SU-DHL-6 (cell line): ENCODE data around the gene BRD4.

Experiments used
- H2AFZ ChIP-seq: fragments of 200-600 bp; sonication (generic); 2 replicates; pipeline ENCODE4 v1.6.1; 2014; ENCODE audit warnings: low read depth, mild to moderate bottlenecking, moderate library complexity, mixed read lengths, antibody characterized with exemption, low read length; ENCODE audit not compliant: severe bottlenecking
- H3F3A ChIP-seq: fragments of 200-600 bp; shearing (Covaris generic); 2 replicates; pipeline ENCODE4 v1.6.0; 2016; ENCODE audit warnings: antibody characterized with exemption, mild to moderate bottlenecking; ENCODE audit not compliant: insufficient read depth
- H3K27ac ChIP-seq: fragments of 200-600 bp; sonication (generic); 2 replicates; pipeline ENCODE4 v1.5.1; 2016; ENCODE audit warnings: low read depth, mild to moderate bottlenecking, low read length, moderate library complexity, mixed read lengths
- H3K27me3 ChIP-seq: fragments of 200-600 bp; sonication (generic), shearing (Covaris generic); 2 replicates; pipeline ENCODE4 v1.6.0; 2014; ENCODE audit warnings: mild to moderate bottlenecking, low read length
- H3K36me3 ChIP-seq: fragments of 200-600 bp; sonication (generic); 2 replicates; pipeline ENCODE4 v1.6.1; 2014; ENCODE audit warnings: mild to moderate bottlenecking, low read length, mixed read lengths
- H3K4me2 ChIP-seq: fragments of 300-600, 200-600 bp; shearing (Covaris generic), sonication (generic); 2 replicates; pipeline ENCODE4 v1.6.0; 2014; ENCODE audit warnings: low read length, low read depth, mild to moderate bottlenecking; ENCODE audit not compliant: poor library complexity, severe bottlenecking
- H3K4me3 ChIP-seq: fragments of 200-600 bp; sonication (generic); 2 replicates; pipeline ENCODE4 v1.5.1; 2014; ENCODE audit warnings: antibody characterized with exemption, low read length, mild to moderate bottlenecking, mixed read lengths; ENCODE audit not compliant: insufficient read depth, poor library complexity, severe bottlenecking
- H3K79me2 ChIP-seq: fragments of 200-600 bp; sonication (generic); 2 replicates; pipeline ENCODE4 v1.6.1; 2014; ENCODE audit warnings: mild to moderate bottlenecking, low read length, moderate library complexity; ENCODE audit not compliant: insufficient read depth
- H3K9ac ChIP-seq: fragments of 200-600 bp; sonication (generic); 2 replicates; pipeline ENCODE4 v1.7.0; 2014; ENCODE audit warnings: mild to moderate bottlenecking, low read length
- H3K9me2 ChIP-seq: fragments of 200-600 bp; sonication (generic); replicated peaks from 2 replicates; pipeline ENCODE4 v1.6.1; 2014; ENCODE audit warnings: low read length; ENCODE audit not compliant: insufficient read depth
- H3K9me3 ChIP-seq: fragments of 200-600 bp; sonication (generic); 2 replicates; pipeline ENCODE4 v1.6.1; 2014; ENCODE audit warnings: low read length, mixed read lengths; ENCODE audit not compliant: insufficient read depth
- H4K20me1 ChIP-seq: fragments of 200-600 bp; sonication (generic); 2 replicates; pipeline ENCODE4 v1.6.1; 2014; ENCODE audit warnings: low read depth, mild to moderate bottlenecking, antibody characterized with exemption, low read length, moderate library complexity, mixed read lengths
- EZH2phosphoT487 ChIP-seq: fragments of 200-600 bp; sonication (generic), shearing (Covaris generic); conservative IDR thresholded peaks from 2 replicates; pipeline ENCODE4 v1.6.1; 2018; ENCODE audit warnings: mild to moderate bottlenecking, antibody characterized with exemption, low read length, moderate library complexity, mixed read lengths
- TF ChIP-seq, protein P1 (sequence below): fragments of 200-600 bp; sonication (generic); IDR thresholded peaks from one replicate; pipeline ENCODE4 v1.5.1; 2017; ENCODE audit warnings: antibody characterized with exemption, mild to moderate bottlenecking, low read length, moderate library complexity; ENCODE audit not compliant: insufficient read depth, poor library complexity, severe bottlenecking

Gene BRD4

DNA sequence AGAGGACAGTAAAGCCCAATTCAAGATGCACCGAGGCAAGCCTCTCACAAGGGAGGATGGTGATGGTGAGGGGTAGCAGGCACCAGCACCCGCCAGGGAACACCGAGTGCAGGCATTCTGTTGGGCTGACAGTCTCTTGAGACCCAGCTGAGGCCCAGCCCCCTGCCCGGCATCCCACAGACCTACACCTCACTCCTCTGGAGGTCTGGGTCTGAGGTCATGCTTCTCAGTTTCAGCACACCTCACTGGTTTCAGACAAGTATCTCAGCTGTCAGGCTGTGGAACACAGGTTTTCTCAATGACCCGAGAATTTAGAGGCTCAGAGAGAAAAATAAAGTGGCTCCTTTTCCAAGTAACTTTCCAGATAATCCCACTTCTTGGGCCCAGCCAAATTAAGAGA lies 72.4 kb downstream of the BRD4 start:
- no peaks in the 10 kb centered on the region for H3K27me3 ChIP-seq
- H3K27ac ChIP-seq: no peak overlapping the region
- no peak overlapping the region for H3K9ac ChIP-seq
- no peak overlapping the region for H3K4me2 ChIP-seq
- H3F3A ChIP-seq: no peaks in the 10 kb centered on the region
- H3K79me2 ChIP-seq: peaks cover 43% of the 10 kb centered on the region; the same call in 1 of the 2 replicates
- no peaks in the 10 kb centered on the region for H4K20me1 ChIP-seq
- H2AFZ ChIP-seq: no peak overlapping the region
- no peaks in the 10 kb centered on the region for H3K9me3 ChIP-seq
- H3K9me2 ChIP-seq: no peaks in the 10 kb centered on the region
- peaks cover 33% of the 10 kb centered on the region; the same call in 1 of the 2 replicates for H3K36me3 ChIP-seq
- H3K4me3 ChIP-seq: no peak overlapping the region
- TF ChIP-seq, protein P1, sequence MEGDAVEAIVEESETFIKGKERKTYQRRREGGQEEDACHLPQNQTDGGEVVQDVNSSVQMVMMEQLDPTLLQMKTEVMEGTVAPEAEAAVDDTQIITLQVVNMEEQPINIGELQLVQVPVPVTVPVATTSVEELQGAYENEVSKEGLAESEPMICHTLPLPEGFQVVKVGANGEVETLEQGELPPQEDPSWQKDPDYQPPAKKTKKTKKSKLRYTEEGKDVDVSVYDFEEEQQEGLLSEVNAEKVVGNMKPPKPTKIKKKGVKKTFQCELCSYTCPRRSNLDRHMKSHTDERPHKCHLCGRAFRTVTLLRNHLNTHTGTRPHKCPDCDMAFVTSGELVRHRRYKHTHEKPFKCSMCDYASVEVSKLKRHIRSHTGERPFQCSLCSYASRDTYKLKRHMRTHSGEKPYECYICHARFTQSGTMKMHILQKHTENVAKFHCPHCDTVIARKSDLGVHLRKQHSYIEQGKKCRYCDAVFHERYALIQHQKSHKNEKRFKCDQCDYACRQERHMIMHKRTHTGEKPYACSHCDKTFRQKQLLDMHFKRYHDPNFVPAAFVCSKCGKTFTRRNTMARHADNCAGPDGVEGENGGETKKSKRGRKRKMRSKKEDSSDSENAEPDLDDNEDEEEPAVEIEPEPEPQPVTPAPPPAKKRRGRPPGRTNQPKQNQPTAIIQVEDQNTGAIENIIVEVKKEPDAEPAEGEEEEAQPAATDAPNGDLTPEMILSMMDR: no peak
- no peak for TF ChIP-seq EZH2phosphoT487

GRCh38 chr19:15257782-15258181 lies 74.6 kb downstream of the BRD4 start:
- Histone ChIP-seq H3K27ac (no peak overlapping the region), H3K9ac (no peak overlapping the region), H3K79me2 (peaks cover 26% of the 10 kb centered on the region; the same call in 1 of the 2 replicates), H3K27me3 (no peaks in the 10 kb centered on the region), H4K20me1 (no peaks in the 10 kb centered on the region; the same call in 1 of the 2 replicates), H2AFZ (no peak overlapping the region), H3K36me3 (peaks cover 27% of the 10 kb centered on the region; the same call in 1 of the 2 replicates), H3K9me2 (no peaks in the 10 kb centered on the region), H3K9me3 (no peaks in the 10 kb centered on the region), H3F3A (no peaks in the 10 kb centered on the region), H3K4me2 (no peak overlapping the region), H3K4me3 (no peak overlapping the region)
- TF ChIP-seq, protein P1: no peak
- TF ChIP-seq EZH2phosphoT487: no peak

- Histone ChIP-seq H3K36me3 (peaks cover 20% of the 10 kb centered on the region; the same call in 1 of the 2 replicates), H3K9ac (no peak overlapping the region), H4K20me1 (no peaks in the 10 kb centered on the region; the same call in 1 of the 2 replicates), H3K9me2 (no peaks in the 10 kb centered on the region), H3K4me2 (no peak overlapping the region), H3F3A (no peaks in the 10 kb centered on the region), H2AFZ (no peak overlapping the region), H3K27ac (no peak overlapping the region), H3K79me2 (peaks cover 21% of the 10 kb centered on the region; the same call in 1 of the 2 replicates), H3K9me3 (no peaks in the 10 kb centered on the region), H3K27me3 (no peaks in the 10 kb centered on the region), H3K4me3 (no peak overlapping the region)
- no peak for TF ChIP-seq EZH2phosphoT487
- TF ChIP-seq, protein P1: no peak
These were observed 75.5 kb downstream of the BRD4 start for GRCh38 chr19:15256708-15257331.
